ENCODE data around the gene CACNG7.
"Not testable (repeated sequence)": the region's sequence is repeated elsewhere in the genome, so short reads cannot be mapped to it uniquely, and the experiment has no call there.

CACNG7 gene, protein sequence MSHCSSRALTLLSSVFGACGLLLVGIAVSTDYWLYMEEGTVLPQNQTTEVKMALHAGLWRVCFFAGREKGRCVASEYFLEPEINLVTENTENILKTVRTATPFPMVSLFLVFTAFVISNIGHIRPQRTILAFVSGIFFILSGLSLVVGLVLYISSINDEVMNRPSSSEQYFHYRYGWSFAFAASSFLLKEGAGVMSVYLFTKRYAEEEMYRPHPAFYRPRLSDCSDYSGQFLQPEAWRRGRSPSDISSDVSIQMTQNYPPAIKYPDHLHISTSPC

DNA sequence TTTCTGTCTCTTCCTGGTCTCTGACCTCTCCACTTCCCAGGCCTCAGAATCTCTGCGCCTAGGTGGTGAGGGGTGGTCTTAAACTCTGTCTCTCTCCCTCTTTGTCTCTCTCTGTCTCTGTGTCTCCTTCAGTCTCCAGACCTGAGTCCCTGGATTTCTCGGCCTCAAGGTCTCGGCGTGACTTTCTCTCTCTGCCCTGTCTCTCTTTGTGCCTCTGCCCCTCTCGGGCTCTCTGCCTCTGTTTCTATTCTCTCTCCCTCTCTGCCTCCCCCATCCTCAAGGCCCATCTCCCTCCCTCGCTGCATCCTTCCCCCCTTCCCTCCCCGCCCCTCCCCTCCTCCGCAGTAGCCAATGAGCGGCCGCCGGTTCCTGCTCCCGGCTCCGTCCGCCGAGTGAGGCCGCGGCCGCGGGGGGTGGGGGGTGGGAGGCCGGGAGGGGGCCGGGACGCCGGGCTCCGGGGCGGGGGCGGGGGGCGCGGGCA is at the start of gene CACNG7:
Gene CACNG7, plus strand, starts transcription at position 344 of the 481 bp plus-strand sequence. CDS start 3,554 bp downstream, outside the sequence.
- no peak for DNase-seq (ENCODE audit: low read depth in 3 of 3)

DNA sequence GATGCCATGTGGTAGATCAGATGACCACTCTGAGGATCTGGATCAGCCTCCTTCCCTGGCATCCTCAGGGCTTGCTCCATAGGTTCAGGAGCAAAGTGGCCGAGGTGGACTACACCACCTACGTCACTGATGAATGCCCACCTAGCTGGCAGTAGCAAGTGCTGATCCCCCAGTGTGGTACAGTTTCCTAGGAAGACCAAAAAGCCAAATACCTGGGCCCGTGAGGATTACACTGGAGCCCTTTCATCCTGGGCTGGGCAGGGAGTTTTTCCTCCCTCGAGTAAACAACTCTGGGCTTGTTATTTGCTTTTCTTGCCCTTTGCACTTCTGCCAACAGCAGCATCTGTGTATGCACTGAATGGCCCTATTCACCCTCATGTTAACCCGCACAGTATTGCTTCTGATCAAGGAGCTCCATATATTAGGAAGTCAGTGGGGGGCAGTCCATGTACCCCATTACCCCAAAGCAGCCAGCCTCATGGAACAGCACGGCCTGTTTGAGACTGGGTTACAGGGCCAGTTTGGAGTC is 44.7 kb upstream of the CACNG7 start:
- DNase-seq (ENCODE audit: low read depth in 3 of 3), result no peak

DNA sequence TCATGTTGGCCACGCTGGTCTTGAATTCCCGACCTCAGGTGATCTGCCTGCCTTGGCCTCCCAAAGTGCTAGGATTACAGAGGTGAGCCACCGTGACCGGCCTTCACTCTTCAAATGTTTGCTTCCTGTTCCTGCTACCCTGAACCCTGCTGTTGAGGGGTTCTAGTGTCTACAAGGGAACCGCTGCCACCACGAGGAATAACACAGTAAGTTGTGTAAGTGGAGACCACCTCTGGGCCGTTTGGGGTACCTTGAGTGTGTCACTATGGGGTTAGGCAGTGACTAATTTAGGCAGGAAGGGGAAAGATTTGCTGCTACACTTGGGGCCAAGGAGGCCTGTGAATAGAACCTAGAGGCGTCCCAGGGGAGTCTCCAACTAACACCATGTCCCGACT is 43.6 kb upstream of the CACNG7 start:
- DNase-seq (ENCODE audit: low read depth in 3 of 3), result no peak

DNA sequence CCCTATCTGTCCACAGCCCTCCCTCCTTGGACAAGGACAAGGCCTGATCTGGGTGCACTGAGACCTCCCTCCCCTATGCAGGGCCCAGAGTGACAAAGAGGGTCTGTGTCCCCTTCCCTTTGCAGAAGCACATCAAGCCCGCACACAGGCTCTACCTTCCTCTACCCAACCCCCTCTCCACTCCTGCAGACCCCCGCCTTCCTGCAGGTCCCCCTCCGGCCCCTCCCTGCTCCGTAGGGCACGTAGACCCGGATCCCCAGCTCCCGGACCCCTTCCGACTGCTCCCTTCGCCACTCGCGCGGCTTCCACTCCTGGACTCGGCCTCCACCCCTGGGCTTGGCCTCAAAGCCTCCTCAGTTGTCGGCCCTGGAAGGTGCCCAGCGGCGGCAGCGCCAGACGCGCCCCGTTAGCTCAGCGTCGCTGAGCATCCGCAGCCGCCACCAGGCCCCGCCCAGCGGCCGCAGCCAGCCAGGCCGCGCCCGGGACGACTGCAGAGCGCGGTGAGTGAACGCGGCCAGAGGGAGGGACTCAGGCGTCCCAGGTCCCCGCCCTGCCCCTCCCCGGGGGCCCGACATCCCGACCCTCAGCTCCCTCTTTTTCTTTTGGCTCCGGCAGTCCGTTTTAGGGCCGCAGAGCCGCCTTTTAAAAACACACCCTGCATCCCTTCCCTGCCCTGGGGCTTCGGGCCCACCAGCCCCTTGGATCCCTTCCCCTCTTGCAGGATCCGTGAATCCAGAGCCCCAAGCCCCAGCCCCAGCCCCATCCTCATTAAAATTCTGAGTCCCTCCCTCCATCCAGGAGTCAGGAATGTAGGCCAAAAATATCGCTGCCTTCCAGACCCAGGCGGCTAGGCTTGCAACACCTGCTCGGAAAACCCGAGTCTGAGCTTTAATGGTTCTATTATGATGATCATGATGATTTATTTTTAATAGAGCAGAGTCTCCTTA is 42.9 kb upstream of the CACNG7 start:
- peak in 2 of 3 donors; percentile 33 to 52 for DNase-seq (ENCODE audit: low read depth in 3 of 3)

DNA sequence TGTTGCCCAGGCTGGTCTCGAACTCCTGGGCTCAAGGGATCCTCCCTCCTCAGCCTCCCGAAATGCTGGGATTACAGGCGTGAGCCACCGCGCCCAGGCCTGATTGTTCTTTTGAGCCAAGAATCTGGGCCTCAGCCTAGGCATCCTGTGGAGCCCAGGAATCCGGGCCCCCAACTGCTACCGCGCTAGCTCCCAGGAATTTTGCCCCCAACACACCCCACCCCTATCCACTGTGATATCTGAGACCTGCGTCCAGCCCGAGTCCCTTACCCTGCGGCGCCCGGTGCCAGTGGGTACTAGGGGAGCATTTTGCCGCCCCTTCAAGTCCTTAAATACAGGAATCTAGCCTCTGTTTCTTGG is 42.2 kb upstream of the CACNG7 start:
- no peak for DNase-seq (ENCODE audit: low read depth in 3 of 3)

DNA sequence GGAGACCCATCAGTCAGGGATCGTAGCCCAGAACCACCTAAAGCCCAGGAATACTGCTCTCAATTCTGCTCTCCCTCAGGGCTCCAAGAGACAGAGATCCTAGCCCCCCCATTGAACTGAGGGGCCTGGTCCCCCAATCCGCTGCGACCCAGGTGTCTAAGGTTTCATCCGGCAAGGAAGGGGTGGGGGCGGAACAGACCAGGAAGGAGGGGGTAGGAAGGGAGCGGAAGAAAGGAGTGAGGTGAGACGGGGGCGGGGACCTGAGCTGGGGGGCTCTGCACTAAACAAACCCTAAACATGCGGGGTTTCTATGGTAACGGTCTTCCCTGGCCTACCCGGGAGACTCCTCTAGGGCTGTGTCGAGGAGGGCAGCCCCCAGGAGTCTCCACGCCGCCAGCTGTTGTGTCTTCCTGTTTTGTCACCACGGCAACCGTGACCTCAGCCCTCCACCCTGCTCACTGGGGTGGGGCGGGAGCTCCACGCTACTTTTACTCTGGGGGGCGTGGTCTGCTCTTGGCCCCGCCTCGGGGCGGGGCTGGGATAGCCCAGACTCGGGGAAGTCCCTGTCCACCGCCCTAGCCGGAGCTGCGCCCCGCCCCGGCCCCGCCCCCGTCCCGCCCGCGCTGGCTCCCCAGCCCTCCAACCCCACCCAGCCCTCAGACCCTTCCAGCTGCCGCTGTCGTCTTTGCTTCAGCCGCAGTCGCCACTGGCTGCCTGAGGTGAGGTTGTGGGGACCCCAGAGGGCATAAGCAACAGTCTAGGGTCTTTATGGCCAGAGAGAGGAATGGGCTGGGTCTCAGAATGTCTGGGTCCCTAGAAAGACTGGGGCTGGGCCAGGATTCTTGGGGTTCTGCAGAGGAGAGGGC is 41.6 kb upstream of the CACNG7 start, which contains the start of gene MYADM:
Gene MYADM, plus strand, starts transcription at position 659 of the 866 bp plus-strand sequence. CDS start 5,647 bp downstream, outside the sequence.
- peak; percentile 98 to 99 (median 98) for DNase-seq (ENCODE audit: low read depth in 3 of 3)

DNA sequence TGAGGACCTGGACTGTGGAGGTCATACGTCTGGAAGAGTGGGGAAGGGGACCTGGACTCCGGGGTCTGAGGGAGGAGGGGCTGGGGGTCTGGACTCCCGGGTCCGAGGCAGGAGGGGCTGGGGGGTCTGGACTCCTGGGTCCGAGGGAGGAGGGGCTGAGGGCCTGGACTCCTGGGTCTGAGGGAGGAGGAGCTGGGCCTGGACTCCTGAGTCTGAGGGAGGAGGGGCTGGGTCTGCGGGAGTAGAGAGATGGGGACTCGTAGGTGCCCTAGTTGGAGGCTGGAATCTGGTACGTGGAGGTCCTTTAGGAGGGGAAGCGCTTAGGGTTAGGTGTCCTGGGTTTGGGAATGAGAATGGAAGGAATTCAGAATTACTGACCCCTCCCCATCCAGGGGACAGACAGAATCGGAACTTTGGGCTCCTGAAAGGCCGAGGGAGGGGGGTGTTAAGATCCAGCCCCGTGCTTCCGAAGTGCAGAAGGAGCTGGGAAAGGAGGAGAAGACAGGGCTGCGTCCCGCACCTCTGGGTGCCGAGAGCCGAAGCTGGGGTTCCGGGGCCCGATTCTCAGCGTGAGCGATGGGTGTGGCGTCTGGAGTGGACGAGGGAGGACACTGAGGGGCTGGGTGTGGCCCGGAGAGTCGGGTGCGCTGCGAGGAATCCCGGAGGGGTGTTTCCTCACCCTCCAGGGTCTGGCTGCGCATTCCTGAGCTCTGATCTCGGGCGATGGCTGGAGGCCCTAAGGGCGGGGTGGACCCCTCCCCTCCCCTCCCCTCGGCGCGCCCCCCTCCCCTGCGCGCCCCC is 40.8 kb upstream of the CACNG7 start:
- no peak for DNase-seq (ENCODE audit: low read depth in 3 of 3)

DNA sequence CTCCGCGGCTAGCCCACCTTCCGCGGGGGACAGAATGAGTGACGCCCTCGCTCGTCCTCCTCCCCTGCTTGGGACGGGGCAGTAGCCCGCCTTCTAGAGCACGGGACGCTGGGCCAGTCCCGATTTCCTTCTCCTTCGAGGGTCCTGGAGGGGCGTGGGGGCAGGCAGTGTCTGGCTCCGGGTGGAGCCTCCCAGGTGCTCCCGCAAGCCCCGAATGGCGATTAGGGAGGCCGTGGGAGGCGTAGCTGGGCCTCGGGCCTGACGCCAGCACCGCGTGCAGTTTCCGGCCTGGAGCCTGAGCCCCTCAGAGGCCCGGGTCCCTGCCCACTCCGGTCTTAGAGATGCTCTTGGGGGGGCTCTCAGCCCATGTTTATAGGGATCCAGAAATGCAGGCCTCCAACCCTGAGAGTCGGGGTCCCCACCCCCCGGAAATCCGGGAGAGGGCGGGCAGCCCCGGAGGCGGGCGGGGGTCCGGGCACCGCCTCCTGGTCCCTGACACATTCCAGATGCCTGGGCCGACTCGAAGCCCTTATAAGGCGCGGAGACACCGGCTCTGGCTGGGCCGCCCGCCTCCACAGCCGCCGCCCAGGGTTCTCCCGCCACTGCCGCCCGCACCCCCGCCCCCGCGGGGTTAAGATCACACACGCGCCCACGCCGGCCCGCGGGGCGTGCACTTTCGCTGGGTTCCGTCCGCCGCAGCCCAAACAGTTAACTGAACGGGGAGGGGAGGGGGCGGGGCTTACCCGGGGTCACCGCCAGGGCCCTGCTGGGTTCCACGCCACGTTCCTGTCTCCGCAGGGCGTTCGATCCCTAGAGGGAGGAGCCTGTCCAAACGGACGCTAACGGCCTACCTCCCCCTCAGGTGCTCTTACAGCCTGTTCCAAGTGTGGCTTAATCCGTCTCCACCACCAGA is 39.9 kb upstream of the CACNG7 start:
- DNase-seq (ENCODE audit: low read depth in 3 of 3), result peak; percentile 69 to 84 (median 72)

DNA sequence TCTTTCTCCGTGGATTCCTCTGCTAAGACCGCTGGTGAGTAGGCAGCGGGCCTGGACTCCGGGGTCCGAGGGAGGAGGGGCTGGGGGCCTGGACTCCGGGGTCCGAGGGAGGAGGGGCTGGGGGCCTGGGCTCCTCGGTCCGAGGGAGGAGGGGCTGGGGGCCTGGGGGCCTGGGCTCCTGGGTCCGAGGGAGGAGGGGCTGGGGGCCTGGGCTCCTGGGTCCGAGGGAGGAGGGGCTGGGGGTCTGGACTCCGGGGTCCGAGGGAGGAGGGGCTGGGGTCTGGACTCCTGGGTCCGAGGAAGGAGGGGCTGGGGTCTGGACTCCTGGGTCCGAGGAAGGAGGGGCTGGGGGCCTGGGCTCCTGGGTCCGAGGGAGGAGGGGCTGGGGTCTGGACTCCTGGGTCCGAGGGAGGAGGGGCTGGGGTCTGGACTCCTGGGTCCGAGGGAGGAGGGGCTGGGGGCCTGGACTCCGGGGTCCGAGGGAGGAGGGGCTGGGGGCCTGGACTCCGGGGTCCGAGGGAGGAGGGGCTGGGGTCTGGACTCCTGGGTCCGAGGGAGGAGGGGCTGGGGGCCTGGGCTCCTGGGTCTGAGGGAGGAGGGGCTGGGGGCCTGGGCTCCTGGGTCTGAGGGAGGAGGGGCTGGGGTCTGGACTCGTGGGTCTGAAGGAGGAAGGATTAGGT is 39.1 kb upstream of the CACNG7 start:
- not testable (repeated sequence) for DNase-seq (ENCODE audit: low read depth in 3 of 3)

DNA sequence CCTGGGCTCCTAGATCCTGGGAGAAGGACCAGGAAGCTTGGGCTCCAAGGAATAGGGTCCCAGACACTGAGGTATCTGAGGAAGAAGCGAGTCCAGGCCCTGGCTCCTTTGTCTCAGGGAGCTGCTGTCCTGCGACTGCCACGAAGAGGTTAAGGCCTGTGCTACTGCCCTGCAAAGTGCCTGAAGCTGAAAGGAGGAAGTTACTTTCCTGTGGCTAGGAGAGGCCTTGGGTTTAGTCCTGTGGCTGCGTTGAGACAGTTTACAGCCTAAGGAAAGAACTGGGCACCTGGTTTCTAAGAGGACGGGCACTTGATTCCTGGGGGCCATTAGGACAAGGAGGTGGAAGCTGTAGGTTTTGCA is 38.6 kb upstream of the CACNG7 start:
- DNase-seq (ENCODE audit: low read depth in 3 of 3), result no peak

DNA sequence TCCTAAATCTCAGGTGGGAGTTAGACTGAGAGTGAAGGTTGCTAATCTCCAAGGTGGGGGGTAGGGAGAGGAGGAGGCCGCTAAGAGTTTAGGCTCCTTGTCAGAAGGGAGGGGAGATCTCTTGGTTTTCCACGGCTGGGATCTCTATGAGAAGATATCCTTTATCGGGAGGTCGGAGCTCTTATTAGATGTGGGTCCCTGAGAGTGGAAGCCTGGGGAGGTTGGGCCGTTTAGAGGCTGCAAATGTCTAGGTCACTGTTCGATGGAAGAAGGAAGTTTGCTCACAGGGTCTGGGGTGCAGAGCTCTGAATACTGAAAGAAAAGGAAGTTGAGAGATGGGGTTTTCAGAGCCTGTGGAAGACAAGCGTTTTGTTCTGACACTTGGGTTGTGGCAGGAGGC is 37.6 kb upstream of the CACNG7 start:
- no peak for DNase-seq (ENCODE audit: low read depth in 3 of 3)

DNA sequence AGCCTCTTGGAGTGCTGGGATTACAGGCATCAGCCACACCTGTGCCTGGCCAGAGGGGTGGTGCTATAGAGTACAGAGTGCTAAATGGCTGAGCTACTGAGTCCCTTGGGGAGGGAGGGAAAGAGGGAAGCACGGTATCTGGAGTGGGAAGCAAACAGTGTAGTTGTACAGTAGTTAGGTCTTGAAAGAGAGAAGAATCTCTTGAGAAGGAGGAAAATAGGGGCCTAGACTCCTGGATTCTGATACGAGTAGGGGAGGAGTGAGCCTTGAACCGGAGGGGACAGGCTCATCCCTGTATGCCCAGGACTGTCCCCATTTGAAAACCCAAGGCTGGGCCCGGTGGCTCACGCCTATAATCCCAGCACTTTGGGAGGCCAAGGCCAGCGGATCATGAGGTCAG is 36.3 kb upstream of the CACNG7 start:
- DNase-seq (ENCODE audit: low read depth in 3 of 3), result no peak

DNA sequence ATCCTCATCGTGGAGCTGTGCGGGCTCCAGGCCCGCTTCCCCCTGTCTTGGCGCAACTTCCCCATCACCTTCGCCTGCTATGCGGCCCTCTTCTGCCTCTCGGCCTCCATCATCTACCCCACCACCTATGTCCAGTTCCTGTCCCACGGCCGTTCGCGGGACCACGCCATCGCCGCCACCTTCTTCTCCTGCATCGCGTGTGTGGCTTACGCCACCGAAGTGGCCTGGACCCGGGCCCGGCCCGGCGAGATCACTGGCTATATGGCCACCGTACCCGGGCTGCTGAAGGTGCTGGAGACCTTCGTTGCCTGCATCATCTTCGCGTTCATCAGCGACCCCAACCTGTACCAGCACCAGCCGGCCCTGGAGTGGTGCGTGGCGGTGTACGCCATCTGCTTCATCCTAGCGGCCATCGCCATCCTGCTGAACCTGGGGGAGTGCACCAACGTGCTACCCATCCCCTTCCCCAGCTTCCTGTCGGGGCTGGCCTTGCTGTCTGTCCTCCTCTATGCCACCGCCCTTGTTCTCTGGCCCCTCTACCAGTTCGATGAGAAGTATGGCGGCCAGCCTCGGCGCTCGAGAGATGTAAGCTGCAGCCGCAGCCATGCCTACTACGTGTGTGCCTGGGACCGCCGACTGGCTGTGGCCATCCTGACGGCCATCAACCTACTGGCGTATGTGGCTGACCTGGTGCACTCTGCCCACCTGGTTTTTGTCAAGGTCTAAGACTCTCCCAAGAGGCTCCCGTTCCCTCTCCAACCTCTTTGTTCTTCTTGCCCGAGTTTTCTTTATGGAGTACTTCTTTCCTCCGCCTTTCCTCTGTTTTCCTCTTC is 35.1 kb upstream of the CACNG7 start:
- DNase-seq (ENCODE audit: low read depth in 3 of 3), result no peak

DNA sequence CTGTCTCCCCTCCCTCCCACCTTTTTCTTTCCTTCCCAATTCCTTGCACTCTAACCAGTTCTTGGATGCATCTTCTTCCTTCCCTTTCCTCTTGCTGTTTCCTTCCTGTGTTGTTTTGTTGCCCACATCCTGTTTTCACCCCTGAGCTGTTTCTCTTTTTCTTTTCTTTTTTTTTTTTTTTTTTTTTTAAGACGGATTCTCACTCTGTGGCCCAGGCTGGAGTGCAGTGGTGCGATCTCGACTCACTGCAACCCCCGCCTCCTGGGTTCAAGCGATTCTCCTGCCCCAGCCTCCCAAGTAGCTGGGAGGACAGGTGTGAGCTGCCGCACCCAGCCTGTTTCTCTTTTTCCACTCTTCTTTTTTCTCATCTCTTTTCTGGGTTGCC is 34.5 kb upstream of the CACNG7 start:
- DNase-seq (ENCODE audit: low read depth in 3 of 3), result no peak

DNA sequence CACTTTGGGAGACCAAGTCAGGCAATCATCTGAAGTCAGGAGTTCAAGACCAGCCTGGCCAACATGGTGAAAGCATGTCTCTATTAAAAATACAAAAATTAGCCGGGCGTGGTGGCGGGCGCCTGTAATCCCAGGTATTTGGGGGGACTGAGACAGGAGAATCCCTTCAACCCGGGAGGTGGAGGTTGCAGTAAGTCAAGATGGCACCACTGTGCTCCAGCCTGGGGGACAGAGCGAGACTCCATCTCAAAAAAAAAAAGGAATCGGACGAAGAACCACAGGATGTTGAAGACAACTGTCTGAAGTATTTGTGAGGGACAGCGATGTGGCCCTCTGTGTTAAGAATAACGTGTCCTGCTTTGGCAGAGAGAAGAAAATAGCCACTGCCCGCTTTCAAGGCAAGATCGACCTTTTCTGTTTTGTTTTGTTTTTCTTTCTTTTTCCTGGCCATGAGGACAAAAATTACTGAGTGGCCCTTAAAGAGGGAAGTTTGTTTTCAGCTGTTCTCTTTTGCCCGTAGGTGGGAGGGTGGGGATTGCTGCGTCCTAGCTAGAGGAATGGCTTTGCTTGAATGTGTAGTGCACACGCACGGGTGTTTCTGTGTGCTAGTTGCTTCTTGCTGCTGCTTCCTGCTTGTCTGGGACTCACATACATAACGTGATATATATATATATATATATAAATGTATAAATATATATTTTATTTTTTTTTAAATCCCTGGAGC is 33.3 kb upstream of the CACNG7 start:
- no peak for DNase-seq (ENCODE audit: low read depth in 3 of 3)

DNA sequence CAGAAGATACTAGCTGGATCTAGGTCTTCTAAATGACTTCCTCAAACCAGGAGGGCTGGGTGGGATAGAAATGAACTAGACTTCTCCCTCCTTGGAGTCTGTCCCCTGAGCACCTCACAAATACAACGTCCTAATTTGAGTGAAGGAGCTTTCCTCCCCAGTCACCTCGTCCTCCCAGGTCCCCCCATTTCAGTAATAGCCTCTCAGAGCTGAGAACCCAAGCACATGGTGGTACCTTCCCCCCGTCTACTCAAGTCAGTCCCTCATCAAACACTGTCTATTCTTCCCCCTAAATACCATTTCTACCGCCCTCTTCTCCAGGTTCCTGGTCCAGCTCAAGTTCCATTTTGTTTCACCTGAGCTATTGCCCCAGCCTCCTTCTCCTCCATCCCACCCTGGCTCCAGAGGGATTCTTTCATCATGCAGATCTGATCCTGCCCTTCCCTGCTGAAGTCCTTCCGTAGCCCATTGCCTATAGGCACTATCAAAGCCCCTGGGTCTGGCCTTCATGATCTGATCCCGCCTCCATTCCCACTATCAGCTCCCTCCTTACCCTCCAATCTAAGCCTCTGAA is 32.3 kb upstream of the CACNG7 start:
- DNase-seq (ENCODE audit: low read depth in 3 of 3), result no peak

DNA sequence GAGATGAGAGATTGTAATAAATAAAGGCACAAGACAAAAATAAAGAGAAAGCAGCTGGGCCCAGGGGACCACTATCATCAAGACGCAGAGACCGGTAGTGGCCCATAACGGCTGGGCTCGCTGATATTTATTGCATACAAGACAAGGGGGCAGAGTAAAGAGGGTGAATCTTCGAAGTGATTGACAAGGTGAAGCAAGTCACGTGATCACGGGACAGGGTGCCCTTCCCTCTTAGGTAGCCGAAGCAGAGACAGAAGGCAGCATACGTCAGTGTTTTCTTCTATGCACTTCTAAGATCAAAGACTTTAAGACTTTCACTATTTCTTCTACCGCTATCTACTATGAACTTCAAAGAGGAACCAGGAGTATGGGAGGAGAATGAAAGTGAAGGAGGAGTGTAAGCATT is 31.7 kb upstream of the CACNG7 start:
- no peak for DNase-seq (ENCODE audit: low read depth in 3 of 3)

Data from stimulated activated CD4-positive, alpha-beta T cell treated with anti-CD3 and anti-CD28 coated beads, TNF-alpha, amount 100 ng/mL, for 48 hours (primary cell).